BE2C (cell line): Measurements from ENCODE around the gene STMN3.
"Not testable (repeated sequence)": the region's sequence is repeated elsewhere in the genome, so short reads cannot be mapped to it uniquely, and the experiment has no call there.

Experiments
- DNase-seq: peaks from one replicate; pipeline ENCODE4 v3.0.0-alpha.2; 2020
- H3K27me3 ChIP-seq: fragments of 250-450 bp; sonication (Bioruptor Pico); 2 replicates; pipeline ENCODE4 v1.5.1; 2020; ENCODE audit warnings: mild to moderate bottlenecking
- H3K36me3 ChIP-seq: fragments of 250-450 bp; sonication (Bioruptor Pico); 2 replicates; pipeline ENCODE4 v1.5.1; 2020; ENCODE audit warnings: mild to moderate bottlenecking
- H3K4me1 ChIP-seq: fragments of 250-450 bp; sonication (Bioruptor Pico); 2 replicates; pipeline ENCODE4 v1.5.1; 2020
- H3K4me3 ChIP-seq: 2 replicates; pipeline ENCODE4 v1.5.1; 2011; ENCODE audit warnings: low read depth, low read length
- H3K9me3 ChIP-seq: fragments of 250-450 bp; sonication (Bioruptor Pico); 2 replicates; pipeline ENCODE4 v1.5.1; 2020
- CTCF ChIP-seq: IDR thresholded peaks from 2 replicates; pipeline ENCODE4 v1.5.1; 2012; ENCODE audit warnings: mild to moderate bottlenecking, low read depth, low read length

STMN3 gene

GRCh38 chr20:63678667-63679465 lies 25.6 kb upstream of the STMN3 start:
- H3K4me3 ChIP-seq: no peak overlapping the region
- TF ChIP-seq CTCF: no peak
- no peaks in the 10 kb centered on the region for H3K27me3 ChIP-seq
- peaks cover 37% of the 10 kb centered on the region for H3K36me3 ChIP-seq
- no peaks in the 10 kb centered on the region for H3K9me3 ChIP-seq
- no peaks in the 10 kb centered on the region for H3K4me1 ChIP-seq
- DNase-seq: no peak

- H3K9me3 ChIP-seq: no peaks in the 10 kb centered on the region
- no peak overlapping the region for H3K4me3 ChIP-seq
- no peak for DNase-seq
- TF ChIP-seq CTCF: no peak
- H3K4me1 ChIP-seq: no peaks in the 10 kb centered on the region
- no peaks in the 10 kb centered on the region for H3K27me3 ChIP-seq
- peaks cover 39% of the 10 kb centered on the region for H3K36me3 ChIP-seq
These were observed 24.8 kb upstream of the STMN3 start for GRCh38 chr20:63678071-63678470.

GRCh38 chr20:63675681-63676368 lies 22.6 kb upstream of the STMN3 start:
- Histone ChIP-seq H3K27me3 (no peaks in the 10 kb centered on the region), H3K36me3 (peaks cover 41% of the 10 kb centered on the region), H3K4me3 (no peak overlapping the region), H3K4me1 (no peaks in the 10 kb centered on the region), H3K9me3 (no peaks in the 10 kb centered on the region)
- no peak for DNase-seq
- TF ChIP-seq CTCF: no peak

- no peak for TF ChIP-seq CTCF
- Histone ChIP-seq H3K36me3 (peaks cover 44% of the 10 kb centered on the region), H3K4me1 (no peaks in the 10 kb centered on the region), H3K27me3 (no peaks in the 10 kb centered on the region), H3K4me3 (no peak overlapping the region), H3K9me3 (no peaks in the 10 kb centered on the region)
- DNase-seq: no peak
These were observed 20.7 kb upstream of the STMN3 start for GRCh38 chr20:63673951-63674350.

- Histone ChIP-seq H3K4me3 (no peak overlapping the region), H3K9me3 (no peaks in the 10 kb centered on the region), H3K27me3 (no peaks in the 10 kb centered on the region), H3K4me1 (no peaks in the 10 kb centered on the region), H3K36me3 (peaks cover 53% of the 10 kb centered on the region)
- no peak for TF ChIP-seq CTCF
- no peak for DNase-seq
These were observed 19.4 kb upstream of the STMN3 start for GRCh38 chr20:63672666-63673065.

GRCh38 chr20:63671695-63672094 lies 18.5 kb upstream of the STMN3 start:
- peaks cover 56% of the 10 kb centered on the region for H3K36me3 ChIP-seq
- H3K4me1 ChIP-seq, DNase-seq: not testable (repeated sequence)

More at GRCh38 chr20:63671695-63672094, 18.5 kb upstream of the STMN3 start:
- not testable (repeated sequence) for H3K9me3 ChIP-seq, H3K4me3 ChIP-seq, H3K27me3 ChIP-seq
